Breast epithelium (tissue), 4 donors: Measurements from ENCODE around the gene FKBP14. TPM values are rescaled to one million over a fixed set of nuclear protein-coding genes. Genes with fewer than 3 reads are reported as not detected.
"Not testable (repeated sequence)": the region's sequence is repeated elsewhere in the genome, so short reads cannot be mapped to it uniquely, and the experiment has no call there.

Experiments
- DNase-seq, 2 donors: peaks; one replicate each; pipeline ENCODE4 v3.0.0-alpha.2; 2019; ENCODE audit warnings: low spot score in 2 of 2
- H3K27ac ChIP-seq, 2 donors: fragments of 200-600 bp; sonication (generic) in 1 of 2; one replicate each; pipeline ENCODE4 v1.5.1; 2016 to 2019; ENCODE audit warnings: mild to moderate bottlenecking in 1 of 2
- H3K27me3 ChIP-seq, 2 donors: fragments of 200-600 bp; sonication (generic) in 1 of 2; one replicate each; pipeline versions ENCODE4 v1.5.1 to v1.6.0; 2017 to 2019; ENCODE audit warnings: control low read depth in 1 of 2, mild to moderate bottlenecking in 1 of 2
- H3K36me3 ChIP-seq: fragments of 200-600 bp; one replicate; pipeline ENCODE4 v1.5.1; 2019
- H3K4me1 ChIP-seq, 2 donors: fragments of 200-600 bp; sonication (generic); one replicate each; pipeline ENCODE4 v1.5.1; 2016 to 2019; ENCODE audit warnings: control low read depth in 1 of 2
- H3K4me3 ChIP-seq, 3 donors: fragments of 200-600 bp; sonication (generic); 1 replicate in 2 of 3; 2 replicates in 1 of 3; pipeline ENCODE4 v1.5.1; 2016 to 2019; ENCODE audit warnings: mild to moderate bottlenecking in 3 of 3, moderate library complexity in 2 of 3
- H3K9me3 ChIP-seq, 2 donors: fragments of 200-600 bp; sonication (generic) in 1 of 2; one replicate each; pipeline ENCODE4 v1.5.1; 2016 to 2019; ENCODE audit warnings: control low read depth in 1 of 2
- CTCF ChIP-seq, 3 donors: fragments of 450-650 bp; IDR thresholded peaks; one replicate each; pipeline ENCODE4 v1.5.1; 2016 to 2017; ENCODE audit warnings: antibody characterized with exemption in 3 of 3, mild to moderate bottlenecking in 3 of 3, moderate library complexity in 3 of 3
- POLR2A ChIP-seq: fragments of 450-650 bp; IDR thresholded peaks from one replicate; pipeline ENCODE4 v1.6.1; 2016; ENCODE audit warnings: antibody characterized with exemption, mild to moderate bottlenecking, moderate library complexity
- POLR2AphosphoS5 ChIP-seq, 3 donors: sonication (generic); formaldehyde crosslinking; IDR thresholded peaks; one replicate each; pipeline ENCODE4 v1.6.1; 2017; ENCODE audit warnings: antibody characterized with exemption in 3 of 3
- intact Hi-C: fragments of 100-400 bp; cut with DNase I; formaldehyde crosslinking; loops from one replicate; pipeline ENCODE4 v1.15.1; 2023; ENCODE audit warnings: low total_unique reads
- total RNA-seq, 3 donors: library from RNA; depleted of rRNA; stranded (reverse); fragments of >200 nt; gene quantifications; one replicate each; pipeline ENCODE4 v1.1.0, GENCODE V29; 2016

Gene FKBP14
- total RNA-seq, 3 donors from 2014 or later: 3.8 to 13.0 (median 9.5) TPM

GRCh38 chr7:30061786-30062185 lies 35.3 kb upstream of the FKBP14 start:
- H3K27ac ChIP-seq, H3K27me3 ChIP-seq, intact Hi-C loops, DNase-seq, H3K9me3 ChIP-seq, H3K4me1 ChIP-seq, H3K36me3 ChIP-seq, H3K4me3 ChIP-seq: not testable (repeated sequence)
- peak; percentile 53 to 65 (median 54) for TF ChIP-seq CTCF (IDR thresholded peaks at IDR 0.05)

GRCh38 chr7:30057741-30058140 lies 31.2 kb upstream of the FKBP14 start:
- Histone ChIP-seq H3K36me3 (no peaks in the 10 kb centered on the region), H3K4me1 (no peaks in the 10 kb centered on the region), H3K9me3 (no peaks in the 10 kb centered on the region), H3K27me3 (no peaks in the 10 kb centered on the region), H3K4me3 (no peak overlapping the region), H3K27ac (no peak overlapping the region)
- DNase-seq: no peak
- TF ChIP-seq CTCF (IDR thresholded peaks at IDR 0.05) (no peak), POLR2A (no peak), POLR2AphosphoS5 (IDR thresholded peaks at IDR 0.05) (no peak)
- intact Hi-C loops: no loop called here

GRCh38 chr7:30053068-30053467 lies 26.6 kb upstream of the FKBP14 start:
- no peak for DNase-seq
- no peak for TF ChIP-seq CTCF (IDR thresholded peaks at IDR 0.05)
- TF ChIP-seq POLR2A: no peak
- no peak for TF ChIP-seq POLR2AphosphoS5 (IDR thresholded peaks at IDR 0.05)
- H3K27me3 ChIP-seq: no peaks in the 10 kb centered on the region
- no peak overlapping the region for H3K4me3 ChIP-seq
- H3K4me1 ChIP-seq: no peaks in the 10 kb centered on the region
- no peaks in the 10 kb centered on the region for H3K36me3 ChIP-seq
- H3K27ac ChIP-seq: no peak overlapping the region
- H3K9me3 ChIP-seq: no peaks in the 10 kb centered on the region
- intact Hi-C loops: no loop called here

- Histone ChIP-seq H3K27ac (no peak overlapping the region), H3K9me3 (no peaks in the 10 kb centered on the region), H3K36me3 (no peaks in the 10 kb centered on the region), H3K27me3 (no peaks in the 10 kb centered on the region), H3K4me1 (no peaks in the 10 kb centered on the region), H3K4me3 (no peak overlapping the region)
- intact Hi-C loops: no loop called here
- no peak for TF ChIP-seq POLR2AphosphoS5 (IDR thresholded peaks at IDR 0.05)
- TF ChIP-seq CTCF (IDR thresholded peaks at IDR 0.05): no peak
- no peak for TF ChIP-seq POLR2A
- DNase-seq: no peak
Measured at GRCh38 chr7:30049173-30049572, 22.7 kb upstream of the FKBP14 start.

- H3K4me1 ChIP-seq: no peaks in the 10 kb centered on the region
- H3K36me3 ChIP-seq: no peaks in the 10 kb centered on the region
- TF ChIP-seq POLR2AphosphoS5 (IDR thresholded peaks at IDR 0.05) (no peak), CTCF (IDR thresholded peaks at IDR 0.05) (no peak), POLR2A (no peak)
- no peak overlapping the region for H3K4me3 ChIP-seq
- intact Hi-C loops: no loop called here
- H3K27ac ChIP-seq: no peak overlapping the region
- no peaks in the 10 kb centered on the region for H3K27me3 ChIP-seq
- H3K9me3 ChIP-seq: no peaks in the 10 kb centered on the region
- no peak for DNase-seq
Measured at GRCh38 chr7:30048582-30048981, 22.1 kb upstream of the FKBP14 start.
